Smooth muscle cell of the brain vasculature (primary cell): ENCODE results near the gene MRPL43.

Source experiments
- DNase-seq: peaks from one replicate; pipeline ENCODE4 v3.0.0-alpha.2; 2012; ENCODE audit warnings: low read depth, low spot score

The MRPL43 gene

GRCh38 chr10:100968062-100968736, 19.1 kb downstream of the MRPL43 start:
- no peak for DNase-seq

- no peak for DNase-seq
Observed at GRCh38 chr10:100967332-100967731, 20.0 kb downstream of the MRPL43 start.

- DNase-seq, result no peak
Observed at GRCh38 chr10:100966887-100967286, 20.4 kb downstream of the MRPL43 start.

GRCh38 chr10:100965820-100966219, 21.5 kb downstream of the MRPL43 start:
- DNase-seq, result no peak

- no peak for DNase-seq
Observed at GRCh38 chr10:100963826-100964225, 23.5 kb downstream of the MRPL43 start.

- DNase-seq, result no peak
Observed at GRCh38 chr10:100962351-100963080, 24.8 kb downstream of the MRPL43 start.

- no peak for DNase-seq
Observed at GRCh38 chr10:100960251-100960650, 27.0 kb downstream of the MRPL43 start.

GRCh38 chr10:100948916-100949315, 38.4 kb downstream of the MRPL43 start:
- DNase-seq, result no peak

- no peak for DNase-seq
Observed at GRCh38 chr10:100945754-100946153, 41.5 kb downstream of the MRPL43 start.

- no peak for DNase-seq
Observed at GRCh38 chr10:100943508-100943907, 43.8 kb downstream of the MRPL43 start.

GRCh38 chr10:100942229-100942628, 45.1 kb downstream of the MRPL43 start:
- no peak for DNase-seq

- DNase-seq, result no peak
Observed at GRCh38 chr10:100939763-100940344, 47.4 kb downstream of the MRPL43 start.
